Midbrain (tissue), 1 donor: Measurements from ENCODE around the gene GNAQ.
"Not testable (repeated sequence)": the region's sequence is repeated elsewhere in the genome, so short reads cannot be mapped to it uniquely, and the experiment has no call there.

ENCODE experiments used
- DNase-seq: peaks from one replicate; lab custom pipeline; 2025; lab: John Stamatoyannopoulos, UW

GNAQ gene

DNA sequence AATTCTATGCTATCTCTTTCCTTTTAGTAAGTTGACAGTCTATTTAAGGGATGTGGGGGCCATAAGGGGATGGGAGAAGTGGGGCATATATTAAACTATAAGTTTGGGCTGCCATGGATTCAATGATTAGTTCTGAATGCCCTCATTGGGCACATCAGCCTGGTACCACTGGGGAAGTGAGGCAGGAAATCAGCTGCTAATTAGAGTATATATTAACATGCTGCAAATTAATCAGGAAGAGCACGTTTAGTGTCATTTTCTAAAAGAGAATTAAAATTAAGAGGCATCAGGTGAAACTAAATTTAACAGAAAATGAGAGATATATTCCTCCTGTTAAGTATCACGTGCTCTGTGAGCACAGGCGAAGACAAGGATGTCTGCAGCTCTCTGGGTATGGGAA lies 260.4 kb downstream of the GNAQ start:
- no peak for DNase-seq

- DNase-seq = peak; percentile 77
These were observed 261.3 kb downstream of the GNAQ start for GRCh38 chr9:77770340-77770739.

- DNase-seq = no peak
These were observed 262.4 kb downstream of the GNAQ start for GRCh38 chr9:77769246-77769645.

DNA sequence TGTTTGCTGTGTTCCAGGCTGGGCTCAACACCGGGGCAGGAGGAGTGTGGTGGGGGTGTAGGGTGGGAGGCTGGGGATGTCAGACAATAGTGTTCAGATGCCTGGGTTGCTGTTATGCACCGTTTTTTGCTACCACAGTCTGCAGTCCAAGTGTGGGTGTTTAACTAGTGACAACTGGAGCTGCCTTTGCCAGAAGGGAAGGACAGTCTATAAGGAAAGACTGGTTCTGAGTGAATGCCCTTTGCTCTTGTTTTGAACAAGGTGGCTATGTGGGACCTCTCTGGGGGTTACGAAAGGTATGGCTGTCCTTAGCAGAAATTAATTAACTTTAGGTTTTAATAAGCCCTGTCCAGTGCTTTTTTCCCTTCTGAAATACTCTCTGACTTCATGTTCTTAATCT lies 265.0 kb downstream of the GNAQ start:
- DNase-seq = no peak

- DNase-seq = no peak
These were observed 265.8 kb downstream of the GNAQ start for GRCh38 chr9:77765781-77766259.

DNA sequence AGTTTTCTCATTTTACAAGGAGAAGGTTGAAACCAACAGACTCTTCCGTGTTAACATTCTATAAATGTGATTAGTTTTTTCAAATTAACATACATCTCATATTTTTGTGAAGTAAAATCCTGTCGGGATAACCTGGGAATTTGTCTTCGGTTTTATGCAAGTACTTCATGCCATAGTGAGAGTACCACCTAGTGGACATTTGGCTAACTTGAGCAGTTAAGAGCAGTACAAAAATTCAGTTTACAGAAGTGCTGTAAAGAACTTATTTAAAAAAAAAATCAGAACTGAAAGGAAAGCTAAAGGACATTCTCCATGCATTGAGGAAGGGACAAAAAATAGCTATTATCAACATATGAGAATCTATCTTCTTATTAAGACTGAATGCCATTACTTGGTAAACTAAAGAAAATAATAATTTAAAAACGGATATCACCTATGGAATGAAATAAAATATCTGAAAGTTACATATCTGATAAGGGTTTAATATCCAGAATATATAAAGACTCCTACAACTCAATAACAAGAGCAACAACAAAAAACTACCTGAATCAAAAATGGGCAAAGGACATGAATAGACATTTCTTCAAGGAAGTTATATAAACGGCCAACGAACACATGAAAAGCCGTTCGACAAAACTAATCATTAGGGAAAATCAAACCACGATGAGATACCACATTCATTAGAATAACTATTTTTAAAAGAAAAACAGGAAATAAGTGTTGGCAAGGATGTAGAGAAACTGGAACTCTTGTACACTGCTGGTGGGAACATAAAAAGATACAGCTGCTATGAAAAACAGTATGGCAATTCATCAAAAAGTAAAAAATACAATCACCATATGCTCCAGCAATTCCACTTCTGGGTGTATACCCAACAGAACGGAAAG lies 266.5 kb downstream of the GNAQ start:
- peak; percentile 17 for DNase-seq

DNA sequence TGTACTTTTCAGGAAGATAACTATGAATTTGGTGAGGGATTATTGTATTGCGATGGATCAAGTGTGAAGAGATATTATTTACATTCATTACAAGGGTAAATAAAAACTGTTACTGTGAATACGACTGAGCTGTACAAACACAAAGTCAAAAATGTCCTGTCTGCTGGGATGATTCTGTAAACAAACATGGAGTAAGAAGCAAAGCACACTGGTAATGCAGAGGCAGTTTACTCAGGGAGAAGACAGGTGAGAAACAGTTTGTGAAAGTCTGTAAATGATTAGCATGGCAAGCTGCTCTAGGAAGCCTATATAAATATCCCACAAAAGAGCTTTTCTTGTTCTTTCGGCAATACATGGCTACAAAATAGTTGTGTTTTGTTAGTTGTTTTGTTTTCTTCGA lies 268.0 kb downstream of the GNAQ start:
- DNase-seq = no peak

DNA sequence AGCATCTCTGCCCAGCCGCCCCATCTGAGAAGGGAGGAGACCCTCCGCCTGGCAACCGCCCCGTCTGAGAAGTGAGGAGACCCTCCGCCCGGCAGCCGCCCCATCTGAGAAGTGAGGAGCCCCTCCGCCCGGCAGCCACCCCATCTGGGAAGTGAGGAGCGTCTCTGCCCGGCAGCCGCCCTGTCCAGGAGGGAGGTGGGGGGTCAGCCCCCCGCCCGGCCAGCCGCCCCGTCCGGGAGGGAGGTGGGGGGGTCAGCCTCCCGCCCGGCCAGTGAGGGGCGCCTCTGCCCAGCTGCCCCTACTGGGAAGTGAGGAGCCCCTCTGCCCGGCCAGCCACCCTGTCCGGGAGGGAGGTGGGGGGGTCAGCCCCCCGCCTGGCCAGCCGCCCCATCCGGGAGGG lies 270.7 kb downstream of the GNAQ start:
- DNase-seq = not testable (repeated sequence)

DNA sequence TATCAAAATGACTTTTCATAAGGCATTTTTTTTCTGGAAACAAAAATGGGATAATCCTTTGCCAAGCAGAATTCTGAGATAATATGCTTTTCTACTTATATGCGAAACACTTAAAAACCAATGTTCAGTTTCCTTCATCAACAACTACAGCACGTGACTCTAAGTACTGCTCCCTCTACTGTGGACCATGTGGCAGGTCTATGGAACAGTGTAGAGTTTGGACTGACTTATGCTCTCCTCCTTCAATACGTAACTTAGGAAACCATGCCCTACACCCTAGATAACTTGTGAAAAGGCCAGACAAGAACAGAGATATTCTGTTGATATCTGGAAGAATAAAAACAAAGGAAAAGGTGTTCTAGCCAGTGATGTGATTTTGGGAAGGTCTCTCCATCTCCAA lies 272.2 kb downstream of the GNAQ start:
- DNase-seq = no peak

- no peak for DNase-seq
These were observed 275.2 kb downstream of the GNAQ start for GRCh38 chr9:77756449-77756848.

- no peak for DNase-seq
These were observed 278.4 kb downstream of the GNAQ start for GRCh38 chr9:77753180-77753579.

DNA sequence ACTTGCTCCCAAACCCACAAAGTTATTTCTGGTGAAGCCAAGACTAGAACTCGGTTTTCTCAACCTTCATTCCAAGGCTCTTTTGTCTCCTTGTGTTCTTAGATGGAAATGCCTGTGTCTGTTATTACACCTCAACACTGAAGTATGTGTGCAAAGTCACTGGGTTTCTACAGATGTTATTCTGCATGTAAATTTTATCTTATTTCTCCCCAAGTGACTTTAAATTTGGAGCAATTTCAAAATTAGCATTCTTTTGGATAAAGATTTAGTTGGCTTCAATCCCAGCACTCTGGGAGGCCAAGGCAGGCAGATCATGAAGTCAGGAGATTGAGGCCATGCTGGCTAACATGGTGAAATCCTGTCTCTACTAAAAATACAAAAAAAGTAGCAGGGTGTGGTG lies 279.1 kb downstream of the GNAQ start:
- no peak for DNase-seq

DNA sequence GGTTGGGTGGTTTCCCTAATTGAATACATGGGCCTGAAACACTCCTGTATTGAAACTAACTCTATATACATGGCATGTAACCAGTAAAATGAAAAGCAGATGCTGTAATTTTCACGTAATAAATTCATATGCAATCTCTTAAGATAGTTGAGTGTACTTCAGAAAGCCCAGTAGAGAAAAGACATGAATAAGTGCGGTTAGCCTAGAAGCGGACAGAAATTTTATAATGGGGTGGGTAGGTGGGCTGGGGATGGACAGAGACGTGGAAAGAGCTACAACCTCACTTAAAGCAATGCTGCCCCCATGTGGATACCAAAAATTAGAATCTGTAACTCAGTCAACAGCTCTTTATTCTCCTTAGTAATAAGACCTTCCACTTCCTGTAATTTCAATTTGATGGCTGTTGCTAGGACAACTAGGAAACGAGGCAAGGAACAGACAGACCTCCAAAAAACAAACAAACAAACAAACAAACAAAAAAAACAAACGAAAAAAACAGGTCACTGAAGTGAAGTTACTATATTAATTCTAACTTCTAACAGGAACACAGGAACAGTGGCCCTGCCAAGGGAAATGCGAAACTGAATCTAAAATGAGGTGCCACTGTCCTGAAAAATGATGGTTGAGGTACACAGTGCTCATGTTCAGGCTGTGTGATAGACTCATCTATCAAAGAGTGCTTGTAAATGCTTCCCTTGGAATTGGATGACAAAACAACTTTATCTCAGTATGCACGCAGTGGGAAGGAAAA lies 280.1 kb downstream of the GNAQ start:
- DNase-seq = peak; percentile 75

- DNase-seq = no peak
These were observed 280.6 kb downstream of the GNAQ start for GRCh38 chr9:77750981-77751340.

- no peak for DNase-seq
These were observed 281.3 kb downstream of the GNAQ start for GRCh38 chr9:77750284-77750683.

GRCh38 chr9:77748214-77748772 lies 283.3 kb downstream of the GNAQ start:
- no peak for DNase-seq

GRCh38 chr9:77747163-77747562 lies 284.4 kb downstream of the GNAQ start:
- DNase-seq = no peak

- DNase-seq = no peak
These were observed 286.7 kb downstream of the GNAQ start for GRCh38 chr9:77744841-77745430.

DNA sequence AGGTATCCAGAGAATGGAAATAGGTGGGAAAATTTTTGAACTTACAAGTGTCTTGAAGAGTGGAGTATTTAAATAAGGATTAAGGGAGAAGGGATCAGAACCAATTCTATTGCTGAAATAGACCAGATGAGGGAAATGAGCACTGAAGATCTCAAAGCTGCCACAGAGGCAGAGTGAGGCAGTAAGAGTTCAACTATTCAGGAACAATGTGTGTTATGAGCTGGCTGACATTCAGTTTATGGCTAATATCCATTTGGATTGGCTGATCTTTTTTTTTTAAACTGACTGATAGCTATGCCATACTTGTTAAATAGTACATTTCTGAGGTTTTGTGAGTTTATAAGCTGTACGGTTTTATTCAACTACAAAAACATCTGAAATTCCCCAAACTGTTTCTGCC lies 288.2 kb downstream of the GNAQ start:
- no peak for DNase-seq

GRCh38 chr9:77738932-77739331 lies 292.7 kb downstream of the GNAQ start:
- no peak for DNase-seq

GRCh38 chr9:77735494-77735893 lies 296.1 kb downstream of the GNAQ start:
- DNase-seq = no peak

DNA sequence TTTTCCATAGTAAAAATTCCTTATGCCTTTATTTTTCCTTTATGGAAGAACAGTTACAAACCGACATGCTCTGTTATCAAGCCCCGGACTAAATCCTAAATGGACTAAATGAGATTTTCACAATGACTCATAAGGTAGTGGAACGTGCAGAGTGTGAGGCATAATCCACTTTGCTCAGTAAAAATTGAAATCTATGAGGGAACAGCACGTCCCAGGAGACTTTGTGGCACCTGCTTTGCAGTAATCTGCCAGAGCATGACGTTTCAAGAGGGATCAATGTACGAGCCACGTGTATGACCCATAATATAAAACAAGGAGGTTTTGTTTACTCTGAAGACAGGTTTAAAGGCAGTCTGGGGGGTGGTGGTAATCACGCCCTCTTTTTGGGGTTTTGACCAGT lies 299.7 kb downstream of the GNAQ start:
- no peak for DNase-seq
